GM18519 (cell line): ENCODE data around the gene PRR29.

Experiments
- ATAC-seq: cut with Tn5 transposase; IDR thresholded peaks from one replicate; pipeline ENCODE4 v1.9.1; 2021; ENCODE audit warnings: mild to moderate bottlenecking, moderate library complexity; ENCODE audit not compliant: unreplicated experiment, low FRiP score

The PRR29 gene

DNA sequence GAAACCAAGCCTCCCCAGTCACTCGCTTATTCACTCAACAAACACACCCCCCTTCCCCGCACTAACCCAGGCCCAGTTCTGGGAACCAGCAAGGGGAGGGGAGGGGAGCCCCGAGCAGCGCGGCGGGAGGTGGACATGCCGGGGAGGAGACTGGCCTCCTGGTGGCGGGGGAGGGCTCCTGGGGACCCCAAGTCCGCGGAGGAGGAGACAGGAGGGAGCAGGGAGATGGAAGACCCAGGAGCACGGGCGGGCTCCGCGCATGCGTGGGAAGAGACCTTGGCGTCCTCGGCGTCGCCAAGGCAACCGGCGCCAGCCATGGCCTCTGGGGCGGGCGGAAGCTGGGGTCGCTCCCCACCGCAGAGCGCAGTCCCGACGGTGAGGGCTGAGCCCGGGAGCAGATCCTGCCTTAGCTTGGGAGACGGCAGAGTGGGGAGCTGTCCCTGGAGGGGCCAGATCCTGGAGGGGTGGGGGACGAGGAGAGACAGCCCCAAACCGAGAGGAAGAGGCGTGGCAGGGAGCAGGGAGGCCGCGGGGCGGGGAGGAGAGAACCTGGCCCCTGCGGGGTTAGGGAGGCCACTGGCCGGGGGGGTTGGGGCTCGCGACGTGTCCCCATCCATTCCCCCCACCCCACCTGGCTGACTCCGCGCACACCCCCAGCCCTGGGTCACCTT, at the start of gene PRR29:
TSS of gene PRR29 (plus strand) at position 302 of the 671 bp plus-strand sequence. CDS start at position 316, 14 bp downstream.
- ATAC-seq = no peak

DNA sequence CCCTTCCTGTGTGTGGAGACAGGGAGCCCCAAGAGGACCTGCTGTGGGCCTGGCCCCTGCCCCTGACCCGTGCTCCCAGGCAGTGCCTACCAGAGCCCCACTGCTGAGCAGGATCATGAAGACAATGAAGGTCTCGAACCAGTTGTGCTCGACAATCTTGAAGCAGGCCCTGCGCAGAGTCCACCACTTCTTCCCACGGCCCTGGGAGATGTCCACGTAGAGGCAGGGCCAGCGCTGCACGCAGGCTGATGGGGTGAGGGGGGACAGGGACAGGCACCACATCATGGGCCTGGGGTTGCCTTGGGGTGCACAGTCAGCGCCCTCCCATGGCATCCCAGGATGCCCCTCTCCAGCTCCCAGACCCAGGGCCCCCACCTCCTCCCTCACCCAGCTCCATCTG, 49.6 kb upstream of the PRR29 start:
- no peak for ATAC-seq

DNA sequence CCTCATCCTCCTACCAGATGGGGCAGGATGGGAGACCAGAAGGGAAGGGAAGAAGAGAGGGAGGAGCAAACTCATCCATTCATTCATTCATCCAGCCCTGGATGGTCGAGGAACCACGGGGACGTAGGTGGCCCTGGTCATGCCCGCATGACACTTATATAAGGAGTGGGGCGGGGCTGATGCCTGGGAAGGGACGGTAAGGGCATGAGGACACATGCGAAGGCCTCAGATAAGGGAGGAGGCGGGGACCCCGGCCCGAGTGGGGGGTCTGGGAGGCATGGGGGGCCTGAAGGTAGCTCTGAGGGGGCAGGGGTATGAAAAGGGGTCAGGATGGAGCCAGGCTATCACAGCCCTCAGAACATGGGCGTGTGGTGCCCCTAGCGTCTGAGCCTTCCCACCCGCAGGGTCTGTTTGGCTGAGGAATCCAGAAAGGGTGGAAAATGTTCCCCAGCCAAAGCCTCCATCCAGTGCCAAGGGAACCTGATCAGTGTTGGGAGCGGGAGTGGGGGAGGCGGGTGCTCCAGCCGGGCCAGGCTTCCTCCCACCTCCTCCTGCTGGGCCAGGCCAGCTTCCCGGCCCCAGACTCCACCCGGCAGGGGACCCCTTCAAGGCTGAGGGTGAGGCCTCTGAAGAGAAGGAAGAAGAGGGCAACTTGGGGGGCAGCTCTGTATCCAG, 48.4 kb upstream of the PRR29 start:
- ATAC-seq = no peak

- ATAC-seq = no peak
Observed at GRCh38 chr17:63950940-63951907, 46.9 kb upstream of the PRR29 start.

DNA sequence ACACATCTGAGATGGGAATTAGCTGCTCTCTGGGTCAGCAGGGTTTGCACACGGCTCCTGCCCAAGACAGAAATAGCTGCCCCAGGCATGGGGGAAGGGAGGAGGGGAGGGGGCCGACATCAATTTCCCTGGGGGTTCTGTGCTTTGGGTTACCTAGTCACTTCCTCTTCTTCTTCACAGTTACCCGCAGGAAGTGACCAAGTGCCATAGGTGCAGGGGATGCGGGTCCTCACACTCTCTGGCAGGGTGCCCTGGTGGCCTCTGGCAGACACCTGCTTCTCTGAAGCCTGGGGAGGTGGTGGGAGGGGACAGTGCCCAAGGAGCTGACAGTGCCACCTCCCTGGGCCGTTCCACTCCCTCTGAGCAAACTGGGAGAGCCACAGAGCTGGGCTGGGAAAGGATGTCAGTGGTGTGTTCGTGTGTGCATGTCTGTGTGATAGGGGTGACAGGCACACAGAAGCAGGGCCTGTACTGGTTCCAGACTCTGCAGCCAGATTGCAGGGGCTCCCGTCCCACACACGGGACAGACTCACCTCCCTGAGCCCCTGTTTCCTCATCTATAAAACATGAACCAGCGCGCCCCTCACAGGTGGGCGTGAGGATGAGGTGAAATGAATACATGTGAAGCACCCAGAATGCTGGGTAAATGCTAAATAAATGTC, 43.6 kb upstream of the PRR29 start:
- no peak for ATAC-seq

- no peak for ATAC-seq
Observed at GRCh38 chr17:63955232-63955631, 42.9 kb upstream of the PRR29 start.

DNA sequence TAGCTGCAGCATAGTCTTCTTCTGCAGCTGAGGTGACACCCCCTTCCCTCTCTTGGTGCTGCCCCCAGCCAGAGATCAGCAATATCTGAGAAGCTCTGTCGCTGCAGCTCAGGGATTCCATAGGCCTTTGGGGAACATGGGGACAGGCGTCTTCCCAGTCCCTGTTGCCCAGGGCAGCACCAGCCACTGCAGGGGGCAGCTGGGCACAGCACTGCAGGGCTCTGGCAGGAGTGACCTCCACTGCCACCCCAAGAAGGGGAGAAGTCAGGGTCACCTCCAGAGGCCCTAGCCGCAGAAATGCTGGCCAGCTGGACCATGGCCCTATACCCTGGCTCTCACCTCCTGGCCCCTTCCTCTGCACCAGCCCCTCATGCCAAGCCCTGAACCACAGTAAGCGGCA, 42.4 kb upstream of the PRR29 start:
- no peak for ATAC-seq

DNA sequence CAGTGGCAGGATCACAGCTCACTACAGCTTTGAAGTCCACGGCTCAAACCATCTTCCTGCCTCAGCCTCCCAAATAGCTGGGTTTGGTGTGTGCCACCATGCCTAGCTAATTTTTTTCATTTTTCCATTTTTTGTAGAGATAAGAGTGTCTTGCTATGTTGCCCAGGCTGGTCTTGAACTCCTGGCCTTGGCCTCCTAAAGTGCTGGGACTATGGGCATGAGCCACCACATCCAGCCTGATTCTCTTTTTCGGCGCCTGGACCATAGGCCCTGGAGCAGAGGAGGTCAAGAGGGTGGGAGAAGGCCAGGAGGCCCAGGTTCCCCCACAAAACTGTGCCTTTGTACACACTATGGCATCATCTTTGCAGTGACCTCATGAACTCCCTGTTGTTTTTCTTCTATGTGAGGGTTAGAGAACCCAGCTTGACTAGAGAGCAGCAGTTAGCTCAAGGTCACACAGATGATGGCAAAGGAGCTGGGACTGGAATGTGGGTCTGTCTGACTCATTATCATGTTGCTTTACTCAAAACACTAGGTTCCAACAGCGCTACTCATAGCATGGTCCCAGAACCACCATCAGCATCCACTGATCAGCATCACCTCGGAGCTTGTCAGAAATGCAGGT, 41.7 kb upstream of the PRR29 start:
- no peak for ATAC-seq

- no peak for ATAC-seq
Observed at GRCh38 chr17:63960006-63960405, 38.1 kb upstream of the PRR29 start.

DNA sequence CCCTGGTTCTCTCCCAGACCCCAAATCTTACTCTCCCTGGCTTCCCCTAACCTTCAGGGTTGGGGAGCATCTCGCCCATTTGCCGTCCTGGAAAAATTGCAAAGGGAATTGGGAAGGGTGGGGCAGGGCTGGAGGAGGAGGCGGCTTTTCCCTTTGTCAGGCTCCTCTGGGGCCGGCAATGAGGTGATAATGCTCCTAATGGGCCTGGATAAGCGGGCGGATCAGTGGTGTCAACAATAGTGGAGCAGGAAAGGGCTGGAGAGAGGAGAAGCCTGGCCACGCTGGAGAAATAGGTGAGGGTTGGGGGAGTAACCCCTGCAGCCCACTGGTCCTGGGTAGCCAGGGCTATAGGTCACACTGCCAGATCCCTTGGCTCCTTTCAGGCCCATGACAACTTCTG, 37.7 kb upstream of the PRR29 start:
- no peak for ATAC-seq

GRCh38 chr17:63961355-63962212, 36.6 kb upstream of the PRR29 start:
- no peak for ATAC-seq

DNA sequence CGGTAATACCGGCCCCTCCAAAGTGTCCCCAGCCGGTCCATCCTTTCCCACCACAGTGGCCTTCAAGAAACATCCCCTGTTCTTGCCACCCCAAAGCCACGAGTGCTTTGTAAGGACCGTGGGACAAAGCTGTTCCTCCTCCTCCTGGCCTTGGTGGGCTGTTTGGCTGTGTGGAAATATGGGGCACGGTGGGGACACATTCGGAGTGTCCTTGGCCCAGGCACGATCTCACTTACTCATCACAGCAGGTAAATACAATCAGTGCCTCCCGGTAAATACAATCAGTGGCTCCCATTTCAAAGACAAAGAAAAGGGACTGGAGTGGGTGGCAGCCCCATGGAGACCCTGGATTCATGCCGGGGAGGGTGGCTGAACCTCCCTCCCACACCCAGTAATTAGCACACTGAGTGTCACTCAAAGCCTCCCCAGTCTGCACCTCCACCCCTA, 35.8 kb upstream of the PRR29 start:
- no peak for ATAC-seq

DNA sequence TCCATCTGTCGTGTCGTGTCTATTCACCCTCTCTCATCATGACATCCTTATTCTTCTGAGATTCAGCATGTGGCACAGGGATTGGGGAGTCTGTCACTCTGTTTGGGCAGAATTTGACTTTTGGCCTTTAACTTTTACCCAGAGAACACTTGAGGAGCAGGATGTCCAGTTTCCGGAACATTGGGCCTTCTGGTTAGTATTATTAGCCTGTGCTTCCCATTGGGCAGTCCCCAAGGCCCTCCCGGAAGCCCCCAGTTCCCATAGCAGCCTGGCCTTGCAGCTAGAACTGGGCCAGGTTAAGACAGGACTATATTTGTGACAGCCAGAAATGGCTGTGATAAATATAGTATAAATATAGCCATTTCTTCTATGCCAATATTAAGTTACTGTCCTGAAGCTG, 35.0 kb upstream of the PRR29 start:
- ATAC-seq = no peak

GRCh38 chr17:63966646-63967264, 31.4 kb upstream of the PRR29 start:
- ATAC-seq = no peak

DNA sequence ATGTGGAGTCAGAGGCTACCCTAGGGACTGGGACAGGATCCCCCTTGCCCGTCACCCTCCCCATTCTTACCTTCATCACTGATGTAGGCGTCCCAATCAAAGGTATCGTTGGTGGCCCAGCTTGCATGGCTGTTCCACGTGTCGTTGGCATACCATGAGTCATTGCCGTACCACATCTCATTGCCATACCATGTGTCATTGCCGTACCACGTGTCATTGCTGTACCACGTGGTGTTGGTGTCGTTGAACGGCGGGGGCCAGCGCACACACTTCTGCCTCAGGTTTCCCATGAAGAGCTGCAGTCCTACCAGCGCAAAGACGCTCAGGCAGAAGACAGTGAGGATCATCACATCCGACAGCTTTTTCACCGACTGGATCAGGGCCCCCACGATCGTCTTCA, 30.2 kb upstream of the PRR29 start:
- no peak for ATAC-seq

GRCh38 chr17:63969278-63969677, 28.9 kb upstream of the PRR29 start:
- no peak for ATAC-seq

DNA sequence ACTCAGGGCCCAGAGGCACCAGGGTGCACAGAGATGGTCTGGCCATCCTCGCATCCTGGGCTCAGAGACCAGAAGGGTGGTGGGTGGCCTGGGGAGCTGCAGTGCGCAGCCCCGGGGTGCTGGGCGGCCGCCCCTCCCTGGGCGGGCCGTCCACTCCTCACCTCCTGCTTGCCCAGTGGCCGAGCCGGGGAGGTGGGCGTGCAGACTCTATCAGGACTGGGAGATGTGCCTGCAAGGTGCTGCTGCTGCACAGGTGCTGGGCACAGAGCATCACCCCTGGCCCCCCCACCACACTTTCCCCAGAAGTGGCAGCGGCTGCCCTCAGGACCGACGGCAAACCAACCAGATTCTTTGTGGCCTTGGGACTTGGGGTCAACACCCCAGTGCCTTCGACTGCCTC, 25.4 kb upstream of the PRR29 start, which contains the start of gene SCN4A:
TSS of gene SCN4A (minus strand) at position 123 of the 400 bp plus-strand sequence. CDS start at position 46, 77 bp downstream.
- ATAC-seq = no peak

- ATAC-seq = no peak
Observed at GRCh38 chr17:63973247-63973646, 24.9 kb upstream of the PRR29 start.
